HepG2 (cell line): ENCODE results near the gene CCND1.

Source experiments
- EP300 ChIP-seq, 3 experiments: sonication (generic) in 1 of 3; formaldehyde crosslinking in 1 of 3; IDR thresholded peaks; 2 replicates each; pipeline versions ENCODE4 v1.5.1 to v1.6.1; 2011 to 2020; ENCODE audit warnings: low read depth in 2 of 3, low read length in 2 of 3, borderline replicate concordance in 1 of 3, improper control_type of control experiment in 1 of 3, mild to moderate bottlenecking in 1 of 3, missing genetic modification reagents in 1 of 3, moderate library complexity in 1 of 3
- KDM1A ChIP-seq: IDR thresholded peaks from 2 replicates; pipeline ENCODE4 v1.6.1; 2016; ENCODE audit warnings: missing compliant biosample characterization
- NR2F1 ChIP-seq, 2 experiments: fragments of 450-650 bp in 1 of 2; formaldehyde crosslinking in 1 of 2; IDR thresholded peaks; 2 replicates each; pipeline versions ENCODE4 v1.5.0 to v1.6.1; 2016 to 2020; ENCODE audit warnings: mild to moderate bottlenecking in 1 of 2, missing compliant biosample characterization in 1 of 2, missing genetic modification reagents in 1 of 2, moderate library complexity in 1 of 2
- ZNF274 ChIP-seq: sonication (generic); formaldehyde crosslinking; IDR thresholded peaks from 2 replicates; pipeline ENCODE4 v1.5.1; 2020; ENCODE audit warnings: mild to moderate bottlenecking, missing genetic modification reagents

GRCh38 chr11:69666752-69667536, 26.0 kb downstream of the CCND1 start:
- TF ChIP-seq KDM1A (CRISPR knock-in tag) (no peak), ZNF274 (CRISPR knock-in tag) (no peak), EP300 (IDR thresholded peaks at IDR 0.05; ENCODE audit: low read depth in 2 of 2, low read length in 2 of 2) (no peak), EP300 (CRISPR knock-in tag; IDR thresholded peaks at IDR 0.05; ENCODE audit: borderline replicate concordance) (no peak), NR2F1 (CRISPR knock-in tag; IDR thresholded peaks at IDR 0.05) (no peak)
